ENCODE results near the gene GNAT1.

DNA sequence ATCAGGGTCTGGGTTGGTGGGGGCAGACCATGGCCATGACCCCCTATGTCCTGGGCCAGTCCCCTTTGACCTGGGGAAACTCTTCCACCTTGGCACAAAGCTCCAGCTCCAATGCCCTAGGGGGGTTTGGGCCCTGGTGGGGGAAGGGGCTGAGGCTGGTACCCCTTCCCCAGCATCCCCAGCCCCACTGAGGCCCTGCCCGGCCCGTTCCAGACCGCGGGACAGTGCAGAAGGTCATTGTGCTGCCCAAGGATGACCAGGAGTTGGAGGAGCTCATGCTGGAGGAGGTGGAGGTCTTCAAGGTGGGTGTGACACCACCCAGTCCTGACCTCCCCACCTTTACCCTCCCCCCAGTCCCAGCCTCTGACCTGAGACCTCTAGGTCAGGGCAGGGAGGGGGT, 6.2 kb upstream of the GNAT1 start:
- TF ChIP-seq, protein P1, sequence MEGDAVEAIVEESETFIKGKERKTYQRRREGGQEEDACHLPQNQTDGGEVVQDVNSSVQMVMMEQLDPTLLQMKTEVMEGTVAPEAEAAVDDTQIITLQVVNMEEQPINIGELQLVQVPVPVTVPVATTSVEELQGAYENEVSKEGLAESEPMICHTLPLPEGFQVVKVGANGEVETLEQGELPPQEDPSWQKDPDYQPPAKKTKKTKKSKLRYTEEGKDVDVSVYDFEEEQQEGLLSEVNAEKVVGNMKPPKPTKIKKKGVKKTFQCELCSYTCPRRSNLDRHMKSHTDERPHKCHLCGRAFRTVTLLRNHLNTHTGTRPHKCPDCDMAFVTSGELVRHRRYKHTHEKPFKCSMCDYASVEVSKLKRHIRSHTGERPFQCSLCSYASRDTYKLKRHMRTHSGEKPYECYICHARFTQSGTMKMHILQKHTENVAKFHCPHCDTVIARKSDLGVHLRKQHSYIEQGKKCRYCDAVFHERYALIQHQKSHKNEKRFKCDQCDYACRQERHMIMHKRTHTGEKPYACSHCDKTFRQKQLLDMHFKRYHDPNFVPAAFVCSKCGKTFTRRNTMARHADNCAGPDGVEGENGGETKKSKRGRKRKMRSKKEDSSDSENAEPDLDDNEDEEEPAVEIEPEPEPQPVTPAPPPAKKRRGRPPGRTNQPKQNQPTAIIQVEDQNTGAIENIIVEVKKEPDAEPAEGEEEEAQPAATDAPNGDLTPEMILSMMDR (IDR thresholded peaks at IDR 0.05): no peak
- no peak for TF ChIP-seq POLR2A (IDR thresholded peaks at IDR 0.05)

Data from thyroid gland (tissue), 4 donors.